Measurements from ENCODE around the gene ADM5. TPM values are rescaled to one million over a fixed set of nuclear protein-coding genes. Genes with fewer than 3 reads are reported as not detected.
A peak's percentile ranks its signal among the peaks of the same experiment; 100 is the strongest.
"Not testable (repeated sequence)": the region's sequence is repeated elsewhere in the genome, so short reads cannot be mapped to it uniquely, and the experiment has no call there.

ADM5 gene
- total RNA-seq, 1 donor from 2014 or later: 0.52 TPM

GRCh38 chr19:49712397-49712859 lies 23.0 kb downstream of the ADM5 start:
- DNase-seq (ENCODE audit: low spot score): no peak
- Mint-ChIP-seq H3K4me3 (ENCODE audit: unreplicated experiment) (no peak overlapping the region), H3K27me3 (ENCODE audit: low read depth) (no peaks in the 10 kb centered on the region), H3K4me1 (ENCODE audit: low read depth) (peaks cover 2% of the 10 kb centered on the region), H3K36me3 (ENCODE audit: low read depth) (peaks cover 6% of the 10 kb centered on the region), H3K9me3 (ENCODE audit: low read depth) (no peaks in the 10 kb centered on the region), H3K27ac (ENCODE audit: unreplicated experiment) (no peak overlapping the region)
- no peak for TF ChIP-seq CTCF (IDR thresholded peaks at IDR 0.05)

- Mint-ChIP-seq H3K27ac (ENCODE audit: unreplicated experiment) (no peak overlapping the region), H3K36me3 (ENCODE audit: low read depth) (peaks cover 6% of the 10 kb centered on the region), H3K9me3 (ENCODE audit: low read depth) (no peaks in the 10 kb centered on the region), H3K27me3 (ENCODE audit: low read depth) (no peaks in the 10 kb centered on the region), H3K4me3 (ENCODE audit: unreplicated experiment) (no peak overlapping the region), H3K4me1 (ENCODE audit: low read depth) (peaks cover 9% of the 10 kb centered on the region)
- TF ChIP-seq CTCF (IDR thresholded peaks at IDR 0.05): no peak
- DNase-seq (ENCODE audit: low spot score): no peak
These were observed 23.9 kb downstream of the ADM5 start for GRCh38 chr19:49713236-49713845.

- no peak overlapping the region for H3K27ac Mint-ChIP-seq (ENCODE audit: unreplicated experiment)
- DNase-seq (ENCODE audit: low spot score): no peak
- H3K4me1 Mint-ChIP-seq (ENCODE audit: low read depth): peaks cover 17% of the 10 kb centered on the region
- no peak overlapping the region for H3K4me3 Mint-ChIP-seq (ENCODE audit: unreplicated experiment)
- no peaks in the 10 kb centered on the region for H3K9me3 Mint-ChIP-seq (ENCODE audit: low read depth)
- no peak for TF ChIP-seq CTCF (IDR thresholded peaks at IDR 0.05)
- no peaks in the 10 kb centered on the region for H3K27me3 Mint-ChIP-seq (ENCODE audit: low read depth)
- peaks cover 3% of the 10 kb centered on the region for H3K36me3 Mint-ChIP-seq (ENCODE audit: low read depth)
These were observed 26.8 kb downstream of the ADM5 start for GRCh38 chr19:49716154-49716553.

- no peaks in the 10 kb centered on the region for H3K9me3 Mint-ChIP-seq (ENCODE audit: low read depth)
These were observed 29.1 kb downstream of the ADM5 start for GRCh38 chr19:49718511-49718910.

DNA sequence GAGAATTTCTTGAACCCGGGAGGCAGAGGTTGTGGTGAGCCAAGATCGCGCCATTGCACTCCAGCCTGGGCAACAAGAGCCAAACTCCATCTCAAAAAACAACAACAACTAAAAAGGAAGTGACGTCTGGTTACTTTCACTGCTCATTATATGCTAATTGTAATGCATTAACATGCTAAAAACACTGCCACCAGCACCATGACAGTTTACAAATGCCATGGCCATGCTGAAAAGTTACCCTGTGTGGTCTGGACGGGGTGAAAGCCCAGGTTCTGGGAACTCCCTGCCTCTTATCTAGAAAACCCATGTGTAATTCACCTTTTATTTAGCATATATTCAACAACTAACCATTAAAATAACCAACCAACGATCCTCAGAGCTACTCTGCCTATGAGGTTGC lies 29.6 kb downstream of the ADM5 start:
- Mint-ChIP-seq H3K4me1 (ENCODE audit: low read depth) (peaks cover 21% of the 10 kb centered on the region), H3K27me3 (ENCODE audit: low read depth) (no peaks in the 10 kb centered on the region), H3K36me3 (ENCODE audit: low read depth) (no peaks in the 10 kb centered on the region), H3K4me3 (ENCODE audit: unreplicated experiment) (no peak overlapping the region), H3K9me3 (ENCODE audit: low read depth) (no peaks in the 10 kb centered on the region), H3K27ac (ENCODE audit: unreplicated experiment) (peak overlapping the region; percentile 70)
- TF ChIP-seq CTCF (IDR thresholded peaks at IDR 0.05): no peak
- no peak for DNase-seq (ENCODE audit: low spot score)

More at GRCh38 chr19:49718511-49718910, 29.1 kb downstream of the ADM5 start:
- H3K4me3 Mint-ChIP-seq (ENCODE audit: unreplicated experiment): no peak overlapping the region
- DNase-seq (ENCODE audit: low spot score): no peak
- no peak for TF ChIP-seq CTCF (IDR thresholded peaks at IDR 0.05)
- peak overlapping the region; percentile 83 for H3K27ac Mint-ChIP-seq (ENCODE audit: unreplicated experiment)
- no peaks in the 10 kb centered on the region for H3K36me3 Mint-ChIP-seq (ENCODE audit: low read depth)
- no peaks in the 10 kb centered on the region for H3K27me3 Mint-ChIP-seq (ENCODE audit: low read depth)
- H3K4me1 Mint-ChIP-seq (ENCODE audit: low read depth): peaks cover 21% of the 10 kb centered on the region

DNA sequence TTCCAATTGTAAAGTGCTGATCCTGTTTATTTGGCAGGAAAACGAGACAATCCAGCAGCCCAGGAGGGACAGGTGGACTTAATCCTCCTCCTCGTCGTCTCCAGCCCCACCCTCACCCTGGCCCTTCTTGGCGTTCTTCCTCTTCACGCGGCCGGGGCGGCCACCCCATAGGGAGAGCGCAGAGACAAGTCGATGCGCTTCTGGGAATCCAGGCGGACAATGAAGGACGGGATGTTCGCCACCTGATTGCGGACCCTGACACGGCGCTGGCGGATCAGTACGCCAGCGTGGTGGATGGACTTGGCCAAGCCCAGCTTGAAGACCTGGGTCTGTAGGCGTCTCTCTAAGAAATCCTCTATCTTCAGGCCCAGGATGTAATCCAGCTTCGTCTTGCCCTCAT lies 30.0 kb downstream of the ADM5 start:
- H3K27me3 Mint-ChIP-seq (ENCODE audit: low read depth); H3K36me3 Mint-ChIP-seq (ENCODE audit: low read depth); H3K4me3 Mint-ChIP-seq (ENCODE audit: unreplicated experiment); DNase-seq (ENCODE audit: low spot score); H3K9me3 Mint-ChIP-seq (ENCODE audit: low read depth): not testable (repeated sequence)
- Mint-ChIP-seq H3K27ac (ENCODE audit: unreplicated experiment) (peak overlapping the region; percentile 70), H3K4me1 (ENCODE audit: low read depth) (peaks cover 25% of the 10 kb centered on the region)
